GM03348 (cell line): Measurements from ENCODE around the gene TOP3A.
"Not testable (repeated sequence)": the region's sequence is repeated elsewhere in the genome, so short reads cannot be mapped to it uniquely, and the experiment has no call there.

Source experiments
- DNase-seq: peaks from one replicate; pipeline ENCODE4 v3.0.0; 2012; ENCODE audit warnings: low spot score

The TOP3A gene

GRCh38 chr17:18324140-18325050 lies 9.6 kb upstream of the TOP3A start:
- no peak for DNase-seq

- DNase-seq = no peak
These were observed 8.8 kb upstream of the TOP3A start for GRCh38 chr17:18323507-18324139.

GRCh38 chr17:18323007-18323406 lies 8.2 kb upstream of the TOP3A start:
- no peak for DNase-seq

- DNase-seq = no peak
These were observed 7.7 kb upstream of the TOP3A start for GRCh38 chr17:18322522-18322921.

- DNase-seq = peak; percentile 58
These were observed 6.5 kb upstream of the TOP3A start for GRCh38 chr17:18321309-18321708.

- DNase-seq = no peak
These were observed 5.5 kb upstream of the TOP3A start for GRCh38 chr17:18320301-18320700.

- peak; percentile 65 for DNase-seq
These were observed 4.9 kb upstream of the TOP3A start for GRCh38 chr17:18319604-18320256.

- DNase-seq = no peak
These were observed 4.1 kb upstream of the TOP3A start for GRCh38 chr17:18318771-18319450.

- DNase-seq = no peak
These were observed 3.3 kb upstream of the TOP3A start for GRCh38 chr17:18318117-18318516.

GRCh38 chr17:18315961-18316360 lies 1.2 kb upstream of the TOP3A start:
- DNase-seq = no peak

GRCh38 chr17:18315562-18315922 lies 748 bp upstream of the TOP3A start:
- no peak for DNase-seq

GRCh38 chr17:18314059-18314730 lies 599 bp downstream of the TOP3A start:
- DNase-seq = no peak

- no peak for DNase-seq
These were observed 5.6 kb downstream of the TOP3A start for GRCh38 chr17:18309202-18309601.

- DNase-seq = not testable (repeated sequence)
These were observed 11.6 kb downstream of the TOP3A start for GRCh38 chr17:18303206-18303605.

GRCh38 chr17:18300725-18301480 lies 13.9 kb downstream of the TOP3A start:
- DNase-seq = no peak

- DNase-seq = not testable (repeated sequence)
These were observed 16.7 kb downstream of the TOP3A start for GRCh38 chr17:18298061-18298460.

- DNase-seq = no peak
These were observed 22.9 kb downstream of the TOP3A start for GRCh38 chr17:18291718-18292540.

- no peak for DNase-seq
These were observed 29.5 kb downstream of the TOP3A start for GRCh38 chr17:18285296-18285695.

- no peak for DNase-seq
These were observed 33.0 kb downstream of the TOP3A start for GRCh38 chr17:18281788-18282187.

GRCh38 chr17:18280766-18281371 lies 33.9 kb downstream of the TOP3A start:
- DNase-seq = no peak
